GM19463 (cell line): ENCODE results near the gene COL6A1.

Experiments
- ATAC-seq: cut with Tn5 transposase; IDR thresholded peaks from one replicate; pipeline ENCODE4 v1.9.1; 2021; ENCODE audit warnings: mild to moderate bottlenecking, moderate library complexity; ENCODE audit not compliant: unreplicated experiment

COL6A1 gene

GRCh38 chr21:45980271-45980670 lies 1.3 kb upstream of the COL6A1 start:
- no peak for ATAC-seq

- no peak for ATAC-seq
These were observed 873 bp upstream of the COL6A1 start for GRCh38 chr21:45980697-45981096.

- ATAC-seq: no peak
These were observed 655 bp downstream of the COL6A1 start for GRCh38 chr21:45982092-45982757.

GRCh38 chr21:45982758-45983648 lies 1.4 kb downstream of the COL6A1 start:
- ATAC-seq: no peak

GRCh38 chr21:45983649-45983965 lies 2.0 kb downstream of the COL6A1 start:
- ATAC-seq: no peak

GRCh38 chr21:45983981-45984551 lies 2.5 kb downstream of the COL6A1 start:
- no peak for ATAC-seq

- no peak for ATAC-seq
These were observed 3.1 kb downstream of the COL6A1 start for GRCh38 chr21:45984584-45985095.

- ATAC-seq: no peak
These were observed 4.1 kb downstream of the COL6A1 start for GRCh38 chr21:45985471-45986315.

- no peak for ATAC-seq
These were observed 4.9 kb downstream of the COL6A1 start for GRCh38 chr21:45986316-45987051.

GRCh38 chr21:45987121-45987711 lies 5.6 kb downstream of the COL6A1 start:
- no peak for ATAC-seq

GRCh38 chr21:45988366-45989347 lies 7.1 kb downstream of the COL6A1 start:
- no peak for ATAC-seq

GRCh38 chr21:45989355-45990048 lies 7.9 kb downstream of the COL6A1 start:
- no peak for ATAC-seq

- ATAC-seq: no peak
These were observed 8.6 kb downstream of the COL6A1 start for GRCh38 chr21:45990049-45990711.

GRCh38 chr21:45990741-45991605 lies 9.4 kb downstream of the COL6A1 start:
- no peak for ATAC-seq

- no peak for ATAC-seq
These were observed 10.2 kb downstream of the COL6A1 start for GRCh38 chr21:45991606-45992300.
